OCI-M1 (cell line): ENCODE results near the gene OMP.

ENCODE experiments used
- DNase-seq: peaks from one replicate; lab custom pipeline; 2025; lab: John Stamatoyannopoulos, UW

The OMP gene

GRCh38 chr11:77104727-77105126 lies 2.1 kb downstream of the OMP start:
- DNase-seq, result no peak

GRCh38 chr11:77106321-77106720 lies 3.7 kb downstream of the OMP start:
- no peak for DNase-seq

- no peak for DNase-seq
These were observed 4.1 kb downstream of the OMP start for GRCh38 chr11:77106759-77107158.

- no peak for DNase-seq
These were observed 5.3 kb downstream of the OMP start for GRCh38 chr11:77107950-77108349.

- no peak for DNase-seq
These were observed 5.8 kb downstream of the OMP start for GRCh38 chr11:77108436-77108835.

GRCh38 chr11:77109236-77110019 lies 6.8 kb downstream of the OMP start:
- no peak for DNase-seq

GRCh38 chr11:77110836-77111235 lies 8.2 kb downstream of the OMP start:
- no peak for DNase-seq

- no peak for DNase-seq
These were observed 8.6 kb downstream of the OMP start for GRCh38 chr11:77111277-77111676.

- no peak for DNase-seq
These were observed 9.3 kb downstream of the OMP start for GRCh38 chr11:77111946-77112345.

GRCh38 chr11:77112641-77113381 lies 10.2 kb downstream of the OMP start:
- DNase-seq, result no peak

GRCh38 chr11:77113382-77114088 lies 10.9 kb downstream of the OMP start:
- peak; percentile 80 for DNase-seq

GRCh38 chr11:77114089-77114463 lies 11.4 kb downstream of the OMP start:
- no peak for DNase-seq

GRCh38 chr11:77115181-77115611 lies 12.6 kb downstream of the OMP start:
- DNase-seq, result no peak

- no peak for DNase-seq
These were observed 13.3 kb downstream of the OMP start for GRCh38 chr11:77115956-77116355.

GRCh38 chr11:77117492-77117891 lies 14.9 kb downstream of the OMP start:
- no peak for DNase-seq

GRCh38 chr11:77118086-77118485 lies 15.4 kb downstream of the OMP start:
- no peak for DNase-seq

GRCh38 chr11:77118971-77119370 lies 16.3 kb downstream of the OMP start:
- no peak for DNase-seq

GRCh38 chr11:77119531-77119936 lies 16.9 kb downstream of the OMP start:
- no peak for DNase-seq

- no peak for DNase-seq
These were observed 17.9 kb downstream of the OMP start for GRCh38 chr11:77120571-77120970.

- no peak for DNase-seq
These were observed 18.5 kb downstream of the OMP start for GRCh38 chr11:77121096-77121640.

- no peak for DNase-seq
These were observed 19.4 kb downstream of the OMP start for GRCh38 chr11:77121876-77122575.
